HCT116 (cell line): ENCODE measurements around the gene CDH4. TPM values are rescaled to one million over a fixed set of nuclear protein-coding genes. Genes with fewer than 3 reads are reported as not detected.

Source experiments
- ATAC-seq: fragments of 200-7000 bp; cut with Tn5 transposase; 2 replicates; pipeline ENCODE4 v1.9.1; 2020; ENCODE audit warnings: mild to moderate bottlenecking, moderate library complexity
- BruUV-seq: library from RNA; stranded (reverse); fragments of 400-500 nt; replicated peaks from 2 replicates; lab custom pipeline; 2021; lab: Mats Ljungman, UMichigan
- CTCF ChIA-PET: fragments of 300-600 bp; sonication (Branson Sonifier 250); formaldehyde crosslinking; loops from one replicate; lab custom pipeline; 2021; ENCODE audit warnings: antibody characterized with exemption; lab: Charles Lee
- POLR2A ChIA-PET: fragments of 300-600, 350-600 bp; sonication (Branson Sonifier 250); formaldehyde crosslinking; loops from one replicate; lab custom pipeline; 2021; ENCODE audit warnings: antibody characterized with exemption; lab: Charles Lee
- RAD21 ChIA-PET, 2 experiments: fragments of 300-600 bp; sonication (Branson Sonifier 250); formaldehyde crosslinking; loops; one replicate each; lab custom pipeline; 2023; ENCODE audit warnings: low total read pairs in 2 of 2; ENCODE audit not compliant: uncharacterized antibody in 2 of 2, unreplicated experiment in 2 of 2, low non-redundant PET in 1 of 2; lab: Charles Lee
- DNase-seq: peaks from one replicate; pipeline ENCODE4 v3.0.0-alpha.2; 2010; ENCODE audit warnings: low read depth, low spot score
- H2AFZ ChIP-seq: fragments of 200-600 bp; shearing (Covaris generic), sonication (generic); 2 replicates; pipeline ENCODE4 v1.6.1; 2017; ENCODE audit warnings: low read depth, mixed run types, mixed read lengths, antibody characterized with exemption, low read length; ENCODE audit not compliant: poor library complexity, severe bottlenecking
- H3K27ac ChIP-seq: 2 replicates; pipeline ENCODE4 v1.5.1; 2012; ENCODE audit warnings: low read depth, low read length
- H3K27me3 ChIP-seq: fragments of 200-600 bp; sonication (generic); 2 replicates; pipeline ENCODE4 v1.6.1; 2016; ENCODE audit warnings: mixed run types, low read length, mixed read lengths; ENCODE audit not compliant: insufficient read depth
- H3K36me3 ChIP-seq, 2 experiments: fragments of 200-500 bp in 1 of 2; fragments of 200-600 bp in 1 of 2; sonication (Bioruptor generic) in 1 of 2; sonication (generic) in 1 of 2; 2 replicates each; pipeline versions ENCODE4 v1.5.1 to v1.6.1; 2014 to 2016; ENCODE audit warnings: low read length in 2 of 2, inconsistent platforms in 1 of 2, mixed read lengths in 1 of 2, mixed run types in 1 of 2; ENCODE audit not compliant: insufficient read depth in 2 of 2, control insufficient read depth in 1 of 2
- H3K4me1 ChIP-seq, 2 experiments: fragments of 200-600 bp in 1 of 2; sonication (generic) in 1 of 2; 2 replicates each; pipeline versions ENCODE4 v1.5.1 to v1.6.1; 2012 to 2017; ENCODE audit warnings: low read length in 2 of 2, inconsistent platforms in 1 of 2, mild to moderate bottlenecking in 1 of 2, mixed read lengths in 1 of 2, mixed run types in 1 of 2, moderate library complexity in 1 of 2; ENCODE audit not compliant: insufficient read depth in 2 of 2, control insufficient read depth in 1 of 2
- H3K4me2 ChIP-seq: fragments of 200-600 bp; sonication (generic); 2 replicates; pipeline ENCODE4 v1.6.1; 2017; ENCODE audit warnings: mixed run types, low read length, mixed read lengths
- H3K4me3 ChIP-seq, 2 experiments: fragments of 200-600 bp in 1 of 2; sonication (generic) in 1 of 2; replicated peaks in 1 of 2; 2 replicates each; pipeline ENCODE4 v1.5.1; 2011 to 2016; ENCODE audit warnings: low read length in 2 of 2, control low read depth in 1 of 2, low read depth in 1 of 2, mild to moderate bottlenecking in 1 of 2, mixed read lengths in 1 of 2, mixed run types in 1 of 2
- H3K79me2 ChIP-seq: fragments of 200-600 bp; sonication (generic); 2 replicates; pipeline ENCODE4 v1.6.1; 2017; ENCODE audit warnings: mild to moderate bottlenecking, mixed run types, low read length, moderate library complexity, mixed read lengths; ENCODE audit not compliant: insufficient read depth
- H3K9ac ChIP-seq: fragments of 200-600 bp; sonication (generic); 2 replicates; pipeline ENCODE4 v1.6.1; 2016; ENCODE audit warnings: low read length, mixed read lengths
- H3K9me2 ChIP-seq: fragments of 200-600 bp; sonication (generic), shearing (Covaris generic); 2 replicates; pipeline ENCODE4 v1.6.1; 2017; ENCODE audit warnings: mixed run types, mild to moderate bottlenecking, moderate library complexity; ENCODE audit not compliant: insufficient read depth
- H3K9me3 ChIP-seq, 2 experiments: fragments of 200-500 bp in 1 of 2; fragments of 200-600 bp in 1 of 2; sonication (Bioruptor generic) in 1 of 2; sonication (generic) in 1 of 2; 2 replicates each; pipeline ENCODE4 v1.6.1; 2014 to 2017; ENCODE audit warnings: low read length in 2 of 2, mixed read lengths in 2 of 2, inconsistent platforms in 1 of 2, low read depth in 1 of 2, mild to moderate bottlenecking in 1 of 2, mixed run types in 1 of 2, moderate library complexity in 1 of 2; ENCODE audit not compliant: control insufficient read depth in 1 of 2, insufficient read depth in 1 of 2
- H4K20me1 ChIP-seq: fragments of 200-600 bp; sonication (generic), shearing (Covaris generic); 2 replicates; pipeline ENCODE4 v1.6.1; 2017; ENCODE audit warnings: mixed run types, mild to moderate bottlenecking, moderate library complexity; ENCODE audit not compliant: insufficient read depth
- CBX3 ChIP-seq: IDR thresholded peaks from 2 replicates; pipeline ENCODE4 v1.6.1; 2012; ENCODE audit warnings: low read depth
- CTCF ChIP-seq, 3 experiments: fragments of 200-600 bp in 1 of 3; sonication (generic) in 1 of 3; IDR thresholded peaks in 2 of 3; conservative IDR thresholded peaks in 1 of 3; 2 replicates each; pipeline ENCODE4 v1.5.1; 2012 to 2017; ENCODE audit warnings: low read depth in 2 of 3, low read length in 2 of 3, antibody characterized with exemption in 1 of 3, borderline replicate concordance in 1 of 3, control low read depth in 1 of 3, mild to moderate bottlenecking in 1 of 3, mixed read lengths in 1 of 3, mixed run types in 1 of 3, moderate library complexity in 1 of 3; ENCODE audit not compliant: insufficient read depth in 1 of 3
- EGR1 ChIP-seq: IDR thresholded peaks from 2 replicates; pipeline ENCODE4 v1.6.1; 2012; ENCODE audit warnings: low read depth
- ELF1 ChIP-seq: IDR thresholded peaks from 2 replicates; pipeline ENCODE4 v1.6.1; 2012; ENCODE audit warnings: low read depth, borderline replicate concordance
- EZH2 ChIP-seq: fragments of 200-600 bp; sonication (generic); IDR thresholded peaks from 2 replicates; pipeline ENCODE4 v1.6.1; 2017; ENCODE audit warnings: antibody characterized with exemption, mixed run types
- EZH2phosphoT487 ChIP-seq: fragments of 200-600 bp; IDR thresholded peaks from 2 replicates; pipeline ENCODE4 v1.6.1; 2018; ENCODE audit warnings: antibody characterized with exemption, borderline replicate concordance
- FOSL1 ChIP-seq: IDR thresholded peaks from 2 replicates; pipeline ENCODE4 v1.6.1; 2012; ENCODE audit warnings: low read depth
- MAX ChIP-seq: IDR thresholded peaks from 2 replicates; pipeline ENCODE4 v1.6.1; 2012
- POLR2AphosphoS5 ChIP-seq: IDR thresholded peaks from 2 replicates; pipeline ENCODE4 v1.6.1; 2011; ENCODE audit warnings: mild to moderate bottlenecking, low read depth, low read length, moderate library complexity
- RAD21 ChIP-seq: IDR thresholded peaks from 2 replicates; pipeline ENCODE4 v1.6.1; 2012; ENCODE audit warnings: low read depth, mild to moderate bottlenecking
- REST ChIP-seq: IDR thresholded peaks from 2 replicates; pipeline ENCODE4 v1.6.1; 2012; ENCODE audit warnings: low read depth
- SIN3A ChIP-seq: IDR thresholded peaks from 2 replicates; pipeline ENCODE4 v1.6.1; 2012; ENCODE audit warnings: low read depth
- TCF7L2 ChIP-seq: IDR thresholded peaks from 2 replicates; pipeline ENCODE4 v1.7.0; 2011; ENCODE audit warnings: borderline replicate concordance, inconsistent platforms; ENCODE audit not compliant: insufficient read depth, insufficient read length; ENCODE audit errors: extremely low read depth
- YY1 ChIP-seq: IDR thresholded peaks from 2 replicates; pipeline ENCODE4 v1.6.1; 2011; ENCODE audit warnings: low read length, low read depth, moderate library complexity, mild to moderate bottlenecking; ENCODE audit not compliant: insufficient replicate concordance; ENCODE audit errors: extremely low read depth
- ZBTB33 ChIP-seq: IDR thresholded peaks from 2 replicates; pipeline ENCODE4 v1.6.1; 2011; ENCODE audit warnings: mild to moderate bottlenecking, low read length, moderate library complexity; ENCODE audit not compliant: insufficient replicate concordance; ENCODE audit errors: extremely low read depth
- intact Hi-C: fragments of 100-400 bp; cut with micrococcal nuclease; formaldehyde crosslinking; loops from 2 replicates; pipeline ENCODE4 v1.10.0; 2022
- total RNA-seq: library from RNA; stranded (reverse); gene quantifications from one replicate; pipeline ENCODE4 v1.2.1, GENCODE V29; 2021; ENCODE audit not compliant: unreplicated experiment

The CDH4 gene
- total RNA-seq, 1 experiment from 2014 or later = not detected

- no peak for TF ChIP-seq ZBTB33
- TF ChIP-seq FOSL1 = no peak
- TF ChIP-seq POLR2AphosphoS5 = no peak
- TF ChIP-seq ELF1 = no peak
- no peak for TF ChIP-seq MAX
- no peak for TF ChIP-seq EGR1
- no peak for TF ChIP-seq SIN3A
Measured at GRCh38 chr20:61968036-61968810, 716.2 kb downstream of the CDH4 start (continued).

GRCh38 chr20:61968932-61969331 is 716.9 kb downstream of the CDH4 start:
- H3K27me3 ChIP-seq = no peaks in the 10 kb centered on the region
- BruUV-seq = no TSS peak
- ATAC-seq = no peak
- intact Hi-C loops = no loop called here
- H3K79me2 ChIP-seq = no peaks in the 10 kb centered on the region
- peaks cover 0 to 1% of the 10 kb centered on the region in 2 experiments; a peak in 1 of 4 replicates for H3K36me3 ChIP-seq
- H2AFZ ChIP-seq = no peak overlapping the region
- POLR2A ChIA-PET = no interaction called here
- H3K4me2 ChIP-seq = no peak overlapping the region
- no peaks in the 10 kb centered on the region for H3K9me2 ChIP-seq
- DNase-seq = no peak
- no peaks in the 10 kb centered on the region for H4K20me1 ChIP-seq
- H3K9me3 ChIP-seq = no peaks in the 10 kb centered on the region
- RAD21 ChIA-PET = no interaction called here
- H3K4me3 ChIP-seq = no peak overlapping the region
- H3K9ac ChIP-seq = no peak overlapping the region
- H3K4me1 ChIP-seq = no peaks in the 10 kb centered on the region
- no peak overlapping the region for H3K27ac ChIP-seq
- CTCF ChIA-PET = no interaction called here
- no peak for TF ChIP-seq RAD21
- no peak for TF ChIP-seq EZH2
- TF ChIP-seq REST = no peak
- no peak for TF ChIP-seq TCF7L2
- no peak for TF ChIP-seq ELF1
- TF ChIP-seq YY1 = no peak
- TF ChIP-seq MAX = no peak
- no peak for TF ChIP-seq SIN3A
- no peak for TF ChIP-seq EZH2phosphoT487
- TF ChIP-seq CTCF (IDR thresholded peaks at IDR 0.05 in 2 of 3, conservative IDR thresholded peaks at IDR 0.05 in 1 of 3; ENCODE audit: borderline replicate concordance in 1 of 3, insufficient read depth in 1 of 3, low read depth in 2 of 3, low read length in 2 of 3) = no peak
- no peak for TF ChIP-seq CBX3
